Neural progenitor cell (in vitro differentiated cells): ENCODE measurements around the gene DCST2. TPM values are rescaled to one million over a fixed set of nuclear protein-coding genes. Genes with fewer than 3 reads are reported as not detected.
A peak's percentile ranks its signal among the peaks of the same experiment; 100 is the strongest.

Experiments used
- DNase-seq: peaks from one replicate; pipeline ENCODE4 v3.0.0-alpha.2; 2016; ENCODE audit warnings: low spot score
- H2AFZ ChIP-seq: fragments of 200-600 bp; sonication (generic); replicated peaks from 2 replicates; pipeline ENCODE4 v1.6.1; 2016; ENCODE audit warnings: antibody characterized with exemption
- H3F3A ChIP-seq: fragments of 200-600 bp; sonication (generic); 2 replicates; pipeline ENCODE4 v1.6.1; 2016; ENCODE audit warnings: antibody characterized with exemption, low read depth
- H3K27ac ChIP-seq: fragments of 200-600 bp; sonication (generic); 2 replicates; pipeline ENCODE4 v1.5.1; 2016; ENCODE audit warnings: mild to moderate bottlenecking
- H3K27me3 ChIP-seq: fragments of 200-600 bp; sonication (generic); 2 replicates; pipeline ENCODE4 v1.6.1; 2016; ENCODE audit warnings: mild to moderate bottlenecking, moderate library complexity
- H3K36me3 ChIP-seq: fragments of 200-600 bp; sonication (generic); 2 replicates; pipeline ENCODE4 v1.5.1; 2016
- H3K4me1 ChIP-seq: fragments of 200-600 bp; sonication (generic); 2 replicates; pipeline ENCODE4 v1.6.1; 2016; ENCODE audit warnings: mixed run types
- H3K4me2 ChIP-seq: fragments of 200-600 bp; sonication (generic); 2 replicates; pipeline ENCODE4 v1.6.1; 2016
- H3K4me3 ChIP-seq: fragments of 200-600 bp; sonication (generic); 2 replicates; pipeline ENCODE4 v1.5.1; 2016
- H3K79me2 ChIP-seq: fragments of 200-600 bp; sonication (generic); 2 replicates; pipeline ENCODE4 v1.6.1; 2016; ENCODE audit warnings: low read depth
- H3K9ac ChIP-seq: fragments of 200-600 bp; sonication (generic); 2 replicates; pipeline ENCODE4 v1.6.1; 2016
- H3K9me3 ChIP-seq: fragments of 200-600 bp; sonication (generic); 2 replicates; pipeline ENCODE4 v1.5.1; 2016; ENCODE audit warnings: low read depth
- H4K20me1 ChIP-seq: fragments of 200-600 bp; sonication (generic); 2 replicates; pipeline ENCODE4 v1.6.1; 2016; ENCODE audit warnings: low read depth
- H3K27ac Mint-ChIP-seq: 3 replicates; pipeline ENCODE4 v1.8.0; 2021; ENCODE audit warnings: mixed read lengths
- H3K27me3 Mint-ChIP-seq: 2 replicates; pipeline ENCODE4 v1.8.0; 2022; ENCODE audit warnings: low read depth, mild to moderate bottlenecking, inconsistent platforms, moderate library complexity, mixed read lengths; ENCODE audit not compliant: insufficient read depth
- H3K36me3 Mint-ChIP-seq: 3 replicates; pipeline ENCODE4 v1.8.0; 2021; ENCODE audit warnings: mixed read lengths
- H3K4me1 Mint-ChIP-seq: 3 replicates; pipeline ENCODE4 v1.8.0; 2021; ENCODE audit warnings: mixed read lengths
- H3K4me3 Mint-ChIP-seq: 3 replicates; pipeline ENCODE4 v1.8.0; 2021; ENCODE audit warnings: mild to moderate bottlenecking, moderate library complexity, mixed read lengths
- H3K9me3 Mint-ChIP-seq: 3 replicates; pipeline ENCODE4 v1.8.0; 2020; ENCODE audit warnings: mixed read lengths
- EZH2 ChIP-seq: fragments of 200-600 bp; sonication (generic); IDR thresholded peaks from 2 replicates; pipeline ENCODE4 v1.6.1; 2017; ENCODE audit warnings: antibody characterized with exemption, mild to moderate bottlenecking, moderate library complexity
- EZH2phosphoT487 ChIP-seq: fragments of 200-600 bp; sonication (generic); IDR thresholded peaks from 2 replicates; pipeline ENCODE4 v1.6.1; 2017; ENCODE audit warnings: antibody characterized with exemption
- microRNA-seq: library from miRNA; unstranded; fragments of <30 nt; microRNA quantifications from one replicate; pipeline ENCODE4, GENCODE V29; 2016
- small RNA-seq: library from RNA; depleted of rRNA; stranded (forward); fragments of <200 nt; gene quantifications from one replicate; pipeline ENCODE3, GENCODE V24; 2015
- total RNA-seq: library from RNA; depleted of rRNA; stranded (reverse); fragments of >200 nt; gene quantifications from 2 replicates; pipeline ENCODE4 v1.2.3, GENCODE V29; 2015; ENCODE audit warnings: low replicate concordance
- TF ChIP-seq, protein P1 (sequence below): fragments of 200-600 bp; sonication (generic); IDR thresholded peaks from 2 replicates; pipeline ENCODE4 v1.5.1; 2017; ENCODE audit warnings: antibody characterized with exemption, mild to moderate bottlenecking

DCST2 gene
- total RNA-seq, 1 donor from 2014 or later, result 1.8 TPM

- TF ChIP-seq EZH2phosphoT487 (no peak), EZH2 (no peak)
- TF ChIP-seq, protein P1, sequence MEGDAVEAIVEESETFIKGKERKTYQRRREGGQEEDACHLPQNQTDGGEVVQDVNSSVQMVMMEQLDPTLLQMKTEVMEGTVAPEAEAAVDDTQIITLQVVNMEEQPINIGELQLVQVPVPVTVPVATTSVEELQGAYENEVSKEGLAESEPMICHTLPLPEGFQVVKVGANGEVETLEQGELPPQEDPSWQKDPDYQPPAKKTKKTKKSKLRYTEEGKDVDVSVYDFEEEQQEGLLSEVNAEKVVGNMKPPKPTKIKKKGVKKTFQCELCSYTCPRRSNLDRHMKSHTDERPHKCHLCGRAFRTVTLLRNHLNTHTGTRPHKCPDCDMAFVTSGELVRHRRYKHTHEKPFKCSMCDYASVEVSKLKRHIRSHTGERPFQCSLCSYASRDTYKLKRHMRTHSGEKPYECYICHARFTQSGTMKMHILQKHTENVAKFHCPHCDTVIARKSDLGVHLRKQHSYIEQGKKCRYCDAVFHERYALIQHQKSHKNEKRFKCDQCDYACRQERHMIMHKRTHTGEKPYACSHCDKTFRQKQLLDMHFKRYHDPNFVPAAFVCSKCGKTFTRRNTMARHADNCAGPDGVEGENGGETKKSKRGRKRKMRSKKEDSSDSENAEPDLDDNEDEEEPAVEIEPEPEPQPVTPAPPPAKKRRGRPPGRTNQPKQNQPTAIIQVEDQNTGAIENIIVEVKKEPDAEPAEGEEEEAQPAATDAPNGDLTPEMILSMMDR, result no peak
- Histone ChIP-seq H3K27ac (peak overlapping the region; percentile 8), H2AFZ (no peak overlapping the region), H3K9ac (peak overlapping the region; percentile 51), H3F3A (peaks cover 32% of the 10 kb centered on the region), H4K20me1 (peaks cover 13% of the 10 kb centered on the region), H3K9me3 (no peaks in the 10 kb centered on the region), H3K79me2 (peaks cover 44% of the 10 kb centered on the region), H3K4me2 (peak overlapping the region; percentile 91), H3K36me3 (no peaks in the 10 kb centered on the region), H3K27me3 (no peaks in the 10 kb centered on the region), H3K4me3 (peak overlapping the region; percentile 51), H3K4me1 (peaks cover 35% of the 10 kb centered on the region)
- H3K9me3 Mint-ChIP-seq, result no peaks in the 10 kb centered on the region
- H3K4me3 Mint-ChIP-seq, result peak overlapping the region; percentile 83
- H3K27me3 Mint-ChIP-seq, result peaks cover 4% of the 10 kb centered on the region
- peaks cover 15% of the 10 kb centered on the region for H3K36me3 Mint-ChIP-seq
- DNase-seq, result no peak
- H3K27ac Mint-ChIP-seq, result peak overlapping the region; percentile 38
- peaks cover 43% of the 10 kb centered on the region for H3K4me1 Mint-ChIP-seq
Observed at GRCh38 chr1:154968731-154969130, 64.8 kb downstream of the DCST2 start.

Small RNA genes within 50 kb of the gene (microRNA-seq; reads per million reads assigned to microRNA genes)
- not detected for gene MIR4258

Small RNA genes within 50 kb of the gene (small RNA-seq; reads per million reads assigned to genes)
- gene MIR4258, result not detected

Other genes starting within 250 kb of the DCST2 start
- 4.3 and 4.7 TPM in 2 replicates for gene KCNN3, start 163.5 kb downstream of the DCST2 start, total RNA-seq
- 4.3 and 12.7 TPM in 2 replicates for gene PMVK, start 97.1 kb downstream of the DCST2 start, total RNA-seq
- gene PBXIP1, start 77.7 kb downstream of the DCST2 start, total RNA-seq, result 21.4 and 64.0 TPM in 2 replicates
- 32.1 and 48.1 TPM in 2 replicates for gene PYGO2, start 72.0 kb downstream of the DCST2 start, total RNA-seq
- 69.0 and 86.5 TPM in 2 replicates for gene SHC1, start 63.0 kb downstream of the DCST2 start, total RNA-seq
- gene CKS1B, start 59.1 kb downstream of the DCST2 start, total RNA-seq, result 210 and 297 TPM in 2 replicates
- 19.3 and 47.4 TPM in 2 replicates for gene FLAD1, start 50.4 kb downstream of the DCST2 start, total RNA-seq
- gene LENEP, start 40.2 kb downstream of the DCST2 start, total RNA-seq, result not detected in 2 replicates
- gene ZBTB7B, start 31.0 kb downstream of the DCST2 start, total RNA-seq, result 4.7 and 15.7 TPM in 2 replicates
- not detected in 2 replicates for gene DCST1, start within 50 bp of the DCST2 start, total RNA-seq
- 15.7 and 44.9 TPM in 2 replicates for gene ADAM15, start 17.5 kb upstream of the DCST2 start, total RNA-seq
- 10.7 and 18.4 TPM in 2 replicates for gene EFNA4, start 30.0 kb upstream of the DCST2 start, total RNA-seq
- 4.0 and 9.6 TPM in 2 replicates for gene EFNA3, start 45.1 kb upstream of the DCST2 start, total RNA-seq
- 0.34 and 0.65 TPM in 2 replicates for gene EFNA1, start 94.1 kb upstream of the DCST2 start, total RNA-seq
- 14.4 and 29.0 TPM in 2 replicates for gene SLC50A1, start 102.1 kb upstream of the DCST2 start, total RNA-seq
- gene DPM3, start 106.8 kb upstream of the DCST2 start, total RNA-seq, result 16.8 and 133 TPM in 2 replicates
- gene KRTCAP2, start 139.5 kb upstream of the DCST2 start, total RNA-seq, result 37.8 and 100 TPM in 2 replicates
- 3.9 and 10.2 TPM in 2 replicates for gene TRIM46, start 140.1 kb upstream of the DCST2 start, total RNA-seq
- 19.3 and 30.4 TPM in 2 replicates for gene THBS3, start 174.1 kb upstream of the DCST2 start, total RNA-seq
- gene MTX1, start 174.9 kb upstream of the DCST2 start, total RNA-seq, result 25.6 and 46.5 TPM in 2 replicates
- gene ENTREP3, start 221.7 kb upstream of the DCST2 start, total RNA-seq, result 4.8 and 14.9 TPM in 2 replicates
- 21.8 and 44.8 TPM in 2 replicates for gene SCAMP3, start 228.6 kb upstream of the DCST2 start, total RNA-seq
- 41.7 and 62.2 TPM in 2 replicates for gene CLK2, start 239.7 kb upstream of the DCST2 start, total RNA-seq
- 1.9 and 5.9 TPM in 2 replicates for gene HCN3, start 243.7 kb upstream of the DCST2 start, total RNA-seq